MCF 10A (cell line): ENCODE results near the gene PRR15L. TPM values are rescaled to one million over a fixed set of nuclear protein-coding genes. Genes with fewer than 3 reads are reported as not detected.
"Not testable (repeated sequence)": the region's sequence is repeated elsewhere in the genome, so short reads cannot be mapped to it uniquely, and the experiment has no call there.

Experiments used
- BruUV-seq: library from RNA; stranded (reverse); fragments of 400-500 nt; replicated peaks from 2 replicates; lab custom pipeline; 2021; lab: Mats Ljungman, UMichigan
- CTCF ChIA-PET: fragments of 300-600 bp; sonication (Branson Sonifier 250); formaldehyde crosslinking; extraction: SDS; loops from one replicate; lab custom pipeline; 2021; ENCODE audit warnings: antibody characterized with exemption, inconsistent platforms; lab: Yijun Ruan, JAX
- POLR2A ChIA-PET: fragments of 300-600, 350-650 bp; sonication (Branson Sonifier 250); formaldehyde crosslinking; extraction: SDS; loops from one replicate; lab custom pipeline; 2020; ENCODE audit warnings: antibody characterized with exemption, inconsistent platforms; lab: Yijun Ruan, JAX
- DNase-seq: peaks from one replicate; pipeline ENCODE4 v3.0.0-alpha.2; 2018; ENCODE audit not compliant: unreplicated experiment
- H3K27ac Mint-ChIP-seq: one replicate; pipeline ENCODE4 v1.8.0; 2022; ENCODE audit warnings: mild to moderate bottlenecking, low read depth, mixed read lengths; ENCODE audit not compliant: unreplicated experiment
- H3K27me3 Mint-ChIP-seq: one replicate; pipeline ENCODE4 v1.8.0; 2022; ENCODE audit warnings: mixed read lengths; ENCODE audit not compliant: insufficient read depth, unreplicated experiment
- H3K36me3 Mint-ChIP-seq: one replicate; pipeline ENCODE4 v1.8.0; 2022; ENCODE audit warnings: mild to moderate bottlenecking, moderate library complexity, mixed read lengths; ENCODE audit not compliant: insufficient read depth, unreplicated experiment
- H3K4me1 Mint-ChIP-seq: one replicate; pipeline ENCODE4 v1.8.0; 2022; ENCODE audit warnings: mixed read lengths; ENCODE audit not compliant: insufficient read depth, unreplicated experiment
- H3K4me3 Mint-ChIP-seq: one replicate; pipeline ENCODE4 v1.8.0; 2022; ENCODE audit warnings: mild to moderate bottlenecking, moderate library complexity, mixed read lengths; ENCODE audit not compliant: unreplicated experiment
- H3K9me3 Mint-ChIP-seq: one replicate; pipeline ENCODE4 v1.8.0; 2022; ENCODE audit warnings: mixed read lengths; ENCODE audit not compliant: unreplicated experiment
- intact Hi-C: fragments of 100-400 bp; cut with micrococcal nuclease; formaldehyde crosslinking; loops from 2 replicates; pipeline ENCODE4 v1.14.1; 2022
- total RNA-seq: library from RNA; stranded (reverse); gene quantifications from 2 replicates; pipeline ENCODE4 v1.2.3, GENCODE V29; 2022
- TF ChIP-seq, protein P1 (sequence below): fragments of 200-600 bp; IDR thresholded peaks from one replicate; pipeline ENCODE4 v1.8.0; 2022; ENCODE audit warnings: antibody characterized with exemption, mild to moderate bottlenecking; ENCODE audit not compliant: unreplicated experiment

Gene PRR15L
- total RNA-seq, 1 experiment from 2014 or later: not detected

DNA sequence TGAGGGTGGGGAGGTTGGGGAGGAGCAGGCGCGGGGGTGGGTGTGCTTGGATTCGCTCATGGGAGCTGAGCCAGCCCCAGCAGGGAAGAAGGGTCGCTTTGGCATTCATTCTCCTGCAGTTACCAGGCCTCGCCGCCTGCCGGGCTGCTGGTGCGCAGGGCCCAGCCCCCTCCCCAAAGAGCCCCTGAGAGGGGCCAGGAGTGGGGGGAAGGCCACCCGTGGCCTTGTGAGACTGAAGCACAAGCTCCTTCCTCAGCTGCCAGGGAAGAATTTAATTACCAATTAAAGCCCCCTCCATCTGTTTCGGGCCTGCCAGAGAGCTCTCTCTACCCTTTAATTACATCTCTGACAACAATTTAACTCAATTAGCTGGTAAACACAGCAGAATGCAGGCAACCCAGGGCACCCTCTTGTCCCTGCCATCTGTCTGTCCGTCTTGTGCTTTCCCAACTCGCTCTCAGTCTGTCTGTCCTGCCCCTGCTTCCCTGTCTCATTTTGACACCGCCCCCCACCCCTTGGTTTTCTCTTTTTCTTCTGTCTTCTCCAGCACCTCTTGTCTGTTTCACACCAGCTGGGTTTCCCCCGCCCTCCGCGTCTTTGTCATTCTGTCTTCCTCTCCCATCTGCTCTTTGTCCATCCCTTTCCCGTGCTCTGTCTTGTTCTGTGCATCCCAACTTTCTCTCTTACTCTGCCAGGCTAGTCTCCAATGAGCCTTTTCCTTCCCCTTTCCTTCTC lies 45.9 kb upstream of the PRR15L start:
- TF ChIP-seq, protein P1, sequence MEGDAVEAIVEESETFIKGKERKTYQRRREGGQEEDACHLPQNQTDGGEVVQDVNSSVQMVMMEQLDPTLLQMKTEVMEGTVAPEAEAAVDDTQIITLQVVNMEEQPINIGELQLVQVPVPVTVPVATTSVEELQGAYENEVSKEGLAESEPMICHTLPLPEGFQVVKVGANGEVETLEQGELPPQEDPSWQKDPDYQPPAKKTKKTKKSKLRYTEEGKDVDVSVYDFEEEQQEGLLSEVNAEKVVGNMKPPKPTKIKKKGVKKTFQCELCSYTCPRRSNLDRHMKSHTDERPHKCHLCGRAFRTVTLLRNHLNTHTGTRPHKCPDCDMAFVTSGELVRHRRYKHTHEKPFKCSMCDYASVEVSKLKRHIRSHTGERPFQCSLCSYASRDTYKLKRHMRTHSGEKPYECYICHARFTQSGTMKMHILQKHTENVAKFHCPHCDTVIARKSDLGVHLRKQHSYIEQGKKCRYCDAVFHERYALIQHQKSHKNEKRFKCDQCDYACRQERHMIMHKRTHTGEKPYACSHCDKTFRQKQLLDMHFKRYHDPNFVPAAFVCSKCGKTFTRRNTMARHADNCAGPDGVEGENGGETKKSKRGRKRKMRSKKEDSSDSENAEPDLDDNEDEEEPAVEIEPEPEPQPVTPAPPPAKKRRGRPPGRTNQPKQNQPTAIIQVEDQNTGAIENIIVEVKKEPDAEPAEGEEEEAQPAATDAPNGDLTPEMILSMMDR: no peak
- POLR2A ChIA-PET: interaction anchor here (1.1 to 1.4 kb wide), 3 partner anchors 15 to 32 kb away, joined by 3 to 7 read pairs (median 6); partner anchors contain the start of gene CDK5RAP3
- no peaks in the 10 kb centered on the region for H3K36me3 Mint-ChIP-seq
- H3K27me3 Mint-ChIP-seq: no peaks in the 10 kb centered on the region
- DNase-seq: no peak
- intact Hi-C loops: no loop called here
- H3K4me1 Mint-ChIP-seq: peaks cover 8% of the 10 kb centered on the region
- no peaks in the 10 kb centered on the region for H3K9me3 Mint-ChIP-seq
- no peak overlapping the region for H3K27ac Mint-ChIP-seq
- H3K4me3 Mint-ChIP-seq: no peak overlapping the region
- no TSS peak for BruUV-seq
- CTCF ChIA-PET: interaction anchor here (0.7 to 1.8 kb wide), 7 partner anchors 14 to 112 kb away, joined by 3 to 8 read pairs (median 3); no protein-coding TSS in a partner anchor

DNA sequence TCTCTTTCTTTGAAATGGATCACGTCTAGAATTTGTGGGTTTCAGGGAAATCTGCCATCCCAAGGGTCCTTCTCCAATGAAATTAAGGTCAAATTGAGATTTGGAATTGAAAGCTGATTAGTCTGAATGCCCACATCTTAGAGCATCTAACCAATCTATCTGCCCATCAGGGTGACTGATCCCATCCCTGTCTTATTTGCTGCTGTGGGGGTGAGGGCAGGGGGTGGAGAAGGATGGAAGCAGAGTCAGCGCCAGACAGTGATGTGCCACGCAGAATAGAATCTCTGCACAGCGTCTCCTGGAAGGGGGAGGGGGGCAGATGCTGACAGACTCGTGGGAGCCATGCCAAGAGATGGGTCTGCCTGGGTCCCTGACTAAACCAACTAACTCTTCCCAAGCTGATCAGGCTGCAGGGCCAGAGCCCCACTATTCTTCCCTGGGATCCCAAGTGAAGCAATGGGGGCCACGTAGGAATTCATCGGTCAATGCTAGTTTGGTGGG lies 45.3 kb upstream of the PRR15L start:
- Mint-ChIP-seq H3K4me1 (peaks cover 8% of the 10 kb centered on the region), H3K27me3 (no peaks in the 10 kb centered on the region), H3K4me3 (no peak overlapping the region), H3K27ac (peak overlapping the region; percentile 74), H3K9me3 (no peaks in the 10 kb centered on the region), H3K36me3 (no peaks in the 10 kb centered on the region)
- intact Hi-C loops: no loop called here
- TF ChIP-seq, protein P1: no peak
- ChIA-PET POLR2A (interaction anchor here (1.1 to 1.4 kb wide), 3 partner anchors 15 to 32 kb away, joined by 3 to 7 read pairs (median 6); partner anchors contain the start of gene CDK5RAP3), CTCF (interaction anchor here (1.2 to 1.8 kb wide), 4 partner anchors 14 to 47 kb away, joined by 3 to 6 read pairs (median 4); no protein-coding TSS in a partner anchor)
- DNase-seq: no peak
- BruUV-seq: no TSS peak

DNA sequence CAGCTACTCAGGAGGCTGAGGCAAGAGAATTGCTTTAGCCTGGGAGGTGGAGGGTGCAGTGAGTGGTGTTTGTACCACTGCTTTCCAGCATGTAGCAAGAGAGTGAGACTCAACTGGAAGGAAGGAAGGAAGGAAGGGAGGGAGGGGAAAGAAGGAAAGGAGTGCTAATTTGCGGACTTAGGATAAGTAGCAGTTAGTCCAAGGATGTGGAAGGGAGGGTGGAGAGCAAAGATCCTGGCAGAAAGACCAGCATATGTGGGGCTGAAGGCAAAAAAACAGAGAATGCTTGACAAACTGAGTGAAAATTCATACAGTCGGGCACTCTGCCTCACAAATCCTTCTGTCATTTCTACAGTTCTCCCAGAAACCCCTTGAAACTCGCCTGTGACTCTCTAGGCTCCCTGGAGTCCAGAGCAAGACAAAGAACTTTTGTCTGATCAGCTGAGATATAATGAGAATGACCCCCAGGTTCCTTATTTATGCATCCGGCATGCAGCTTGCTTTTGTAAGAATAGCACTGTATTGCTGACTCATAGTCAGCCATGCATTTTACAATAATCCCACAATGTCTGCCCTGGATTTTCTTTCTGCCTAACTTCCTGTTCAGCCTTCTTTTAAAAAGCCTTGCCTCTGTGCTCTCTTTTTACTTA lies 44.7 kb upstream of the PRR15L start:
- POLR2A ChIA-PET: interaction anchor here (1.1 to 1.4 kb wide), 3 partner anchors 16 to 31 kb away, joined by 3 to 7 read pairs (median 6); partner anchors contain the start of gene CDK5RAP3
- BruUV-seq: no TSS peak
- Mint-ChIP-seq H3K4me1 (peaks cover 8% of the 10 kb centered on the region), H3K9me3 (no peaks in the 10 kb centered on the region), H3K4me3 (no peak overlapping the region), H3K27ac (peak overlapping the region; percentile 74), H3K36me3 (no peaks in the 10 kb centered on the region), H3K27me3 (no peaks in the 10 kb centered on the region)
- TF ChIP-seq, protein P1: no peak
- CTCF ChIA-PET: interaction anchor here (1.2 to 1.8 kb wide), 3 partner anchors 16 to 48 kb away, joined by 3 to 6 read pairs (median 5); no protein-coding TSS in a partner anchor
- intact Hi-C loops: no loop called here
- DNase-seq: peak; percentile 51

DNA sequence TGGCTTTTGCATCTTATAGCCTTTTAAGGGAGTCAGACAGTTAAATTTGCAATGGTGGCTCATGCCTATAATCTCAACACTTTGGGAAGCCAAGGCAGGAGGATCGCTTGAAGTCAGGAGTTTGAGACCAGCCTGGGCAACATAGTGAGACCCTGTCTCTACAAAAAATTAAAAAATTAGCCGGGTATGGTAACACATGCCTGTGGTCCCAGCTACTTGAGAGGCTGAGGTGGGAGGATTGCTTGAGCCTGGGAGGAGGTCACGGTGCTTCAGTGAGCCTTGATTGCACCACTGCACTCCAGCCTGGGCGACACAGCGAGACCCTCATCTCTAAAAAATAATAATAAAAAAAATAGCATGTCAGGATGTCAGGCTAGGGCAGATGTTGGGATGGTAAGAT lies 44.0 kb upstream of the PRR15L start:
- H3K9me3 Mint-ChIP-seq, intact Hi-C loops, POLR2A ChIA-PET, H3K36me3 Mint-ChIP-seq, BruUV-seq, H3K27me3 Mint-ChIP-seq, DNase-seq, H3K27ac Mint-ChIP-seq, H3K4me1 Mint-ChIP-seq, H3K4me3 Mint-ChIP-seq: not testable (repeated sequence)
- CTCF ChIA-PET: interaction anchor here (1.8 to 3.3 kb wide), 2 partner anchors 16 to 23 kb away, joined by 4 to 17 read pairs; no protein-coding TSS in a partner anchor
